GM19193 (cell line): ENCODE results near the gene USP46.

Source experiments
- POLR2A ChIP-seq: IDR thresholded peaks from 4 replicates; pipeline ENCODE4 v1.6.1; 2011; ENCODE audit not compliant: insufficient read depth, insufficient read length; ENCODE audit errors: extremely low read depth

USP46 gene

DNA sequence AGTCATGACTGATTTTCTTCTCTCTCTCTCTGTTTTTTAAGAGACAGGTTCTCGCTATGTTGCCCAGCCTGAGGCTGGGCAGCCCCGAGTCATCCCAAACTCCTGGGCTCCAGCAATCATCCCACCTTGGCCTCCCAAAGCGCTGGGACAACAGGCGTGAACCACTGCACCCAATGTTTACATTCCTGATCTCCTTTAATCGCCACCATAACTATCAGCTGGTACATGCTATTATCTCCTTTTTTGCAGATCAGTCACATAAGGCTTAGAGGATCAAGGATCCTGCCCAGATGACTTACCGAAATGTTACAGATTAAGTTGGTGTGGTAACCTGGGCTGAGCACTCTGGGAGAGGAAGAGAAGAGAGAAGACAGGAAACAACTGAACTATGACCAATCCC is 1.5 kb upstream of the USP46 start:
- no peak for TF ChIP-seq POLR2A

DNA sequence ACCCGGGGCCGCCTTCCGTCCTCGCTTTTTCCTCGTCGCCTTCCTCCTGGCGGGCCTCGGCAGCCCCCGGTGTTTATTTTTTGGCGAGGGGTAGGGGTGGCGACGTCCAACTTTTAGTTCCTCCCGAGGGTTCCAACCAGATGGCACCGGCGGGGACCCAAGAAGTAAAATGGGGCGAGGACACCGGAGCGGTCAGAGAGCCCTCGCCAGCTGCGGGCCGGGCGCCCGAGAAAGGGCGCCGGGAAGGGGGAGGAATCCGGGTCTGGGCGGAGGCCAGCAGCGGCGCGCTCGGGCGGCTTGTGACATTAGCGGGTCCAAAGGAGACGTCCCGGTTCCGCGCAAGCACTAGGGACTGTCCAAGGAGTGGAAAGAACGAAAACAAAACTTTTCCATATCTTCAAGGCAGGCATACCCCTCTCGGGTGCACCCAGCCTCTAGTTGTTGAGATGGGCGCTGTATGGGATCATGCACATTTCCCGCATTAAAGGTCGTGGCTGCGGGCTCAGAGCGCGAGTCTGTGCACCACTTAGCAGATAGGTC is 691 bp upstream of the USP46 start:
- no peak for TF ChIP-seq POLR2A

DNA sequence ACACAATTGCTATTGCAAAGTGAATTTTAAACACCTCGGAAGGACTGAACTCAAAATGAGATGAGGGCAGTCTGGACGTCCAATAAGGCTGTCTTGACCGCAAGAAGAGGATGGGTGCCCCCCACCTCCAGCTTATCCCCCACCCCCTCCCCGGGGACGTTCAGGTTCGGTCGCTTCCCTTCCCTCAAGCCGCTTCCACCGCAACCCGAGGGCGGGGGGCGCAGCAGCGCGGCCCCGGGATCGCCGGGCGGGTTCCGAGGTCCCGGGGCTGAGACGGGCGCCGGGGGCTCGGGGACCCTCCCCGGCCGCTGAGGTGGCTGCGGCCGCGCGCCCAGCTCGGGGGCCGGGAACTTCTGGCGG is 480 bp downstream of the USP46 start:
- no peak for TF ChIP-seq POLR2A

DNA sequence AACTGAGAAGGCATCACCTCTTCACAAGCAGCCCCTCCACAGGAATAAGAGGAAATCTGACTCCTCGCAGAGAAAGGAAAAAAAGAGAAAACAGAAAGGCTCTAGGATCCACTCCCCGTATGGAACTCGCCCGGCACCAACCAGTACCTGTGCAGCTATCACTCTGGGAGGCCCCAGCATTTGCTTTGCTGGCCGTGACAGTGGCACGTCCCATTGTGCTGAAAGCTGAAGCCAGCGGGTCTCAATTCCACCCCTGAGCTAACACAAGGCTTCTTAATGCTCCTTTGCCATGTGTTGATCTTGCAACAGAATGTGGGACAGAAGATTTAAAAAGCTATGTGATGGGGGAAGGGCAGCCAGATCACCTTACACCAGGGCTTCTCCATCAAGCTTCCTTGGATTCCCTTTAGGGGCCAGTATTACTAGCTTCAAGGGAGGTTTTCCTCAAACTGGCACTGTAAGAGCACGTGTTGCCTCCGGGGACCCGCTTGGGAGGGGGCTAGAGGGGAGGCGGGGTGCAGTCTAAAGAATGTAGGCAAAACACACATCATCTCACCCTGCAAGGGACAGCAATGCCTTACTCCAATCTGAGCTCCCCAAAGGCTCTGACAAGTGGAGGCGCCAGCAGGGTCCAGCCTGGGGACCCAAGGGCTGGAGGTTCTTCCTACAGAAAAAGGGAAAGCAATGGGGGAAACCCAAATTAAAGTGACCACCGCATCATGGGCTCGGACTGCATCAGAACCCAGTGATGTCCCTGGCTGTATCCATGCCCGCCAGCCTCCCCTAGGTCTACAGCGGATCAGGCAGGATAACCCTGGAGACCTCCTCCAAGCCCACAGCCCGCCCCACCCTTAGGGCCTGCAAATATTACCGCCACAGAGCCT is 1.2 kb downstream of the USP46 start:
- no peak for TF ChIP-seq POLR2A

DNA sequence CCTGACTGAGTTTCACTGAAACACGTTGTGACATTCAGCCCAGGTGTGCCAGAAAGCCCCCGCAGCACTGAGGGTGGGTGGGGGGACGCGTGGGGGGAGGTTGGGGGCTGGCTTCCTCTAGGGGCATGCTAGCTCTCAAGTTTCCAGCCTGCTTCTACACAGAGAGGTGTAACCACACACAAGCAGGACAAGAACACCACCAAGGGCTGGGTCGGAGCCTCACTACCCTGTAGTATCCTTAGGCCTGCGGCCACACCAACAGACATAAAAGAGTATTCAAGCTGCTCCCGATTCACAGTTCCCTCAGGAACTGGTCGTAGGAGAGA is 1.8 kb downstream of the USP46 start:
- no peak for TF ChIP-seq POLR2A

DNA sequence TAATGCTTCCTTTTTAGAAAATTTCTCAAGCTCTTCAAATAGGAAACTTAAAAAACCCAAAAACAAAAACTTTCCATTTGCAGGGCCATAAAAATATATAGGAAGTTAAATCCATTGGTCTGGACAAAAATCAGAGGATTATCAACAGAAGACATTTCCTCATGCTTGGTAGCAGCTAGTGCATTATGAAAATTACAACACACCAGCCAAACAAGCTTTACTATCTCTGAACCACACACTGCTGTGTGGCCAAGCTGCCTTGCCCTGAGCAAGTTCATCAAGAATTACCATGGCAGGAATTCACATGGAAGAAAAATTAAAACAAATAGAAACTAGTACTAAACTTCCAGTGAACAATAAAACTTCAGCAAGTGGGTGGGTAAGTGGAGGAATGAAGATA is 3.6 kb downstream of the USP46 start:
- TF ChIP-seq POLR2A = no peak

DNA sequence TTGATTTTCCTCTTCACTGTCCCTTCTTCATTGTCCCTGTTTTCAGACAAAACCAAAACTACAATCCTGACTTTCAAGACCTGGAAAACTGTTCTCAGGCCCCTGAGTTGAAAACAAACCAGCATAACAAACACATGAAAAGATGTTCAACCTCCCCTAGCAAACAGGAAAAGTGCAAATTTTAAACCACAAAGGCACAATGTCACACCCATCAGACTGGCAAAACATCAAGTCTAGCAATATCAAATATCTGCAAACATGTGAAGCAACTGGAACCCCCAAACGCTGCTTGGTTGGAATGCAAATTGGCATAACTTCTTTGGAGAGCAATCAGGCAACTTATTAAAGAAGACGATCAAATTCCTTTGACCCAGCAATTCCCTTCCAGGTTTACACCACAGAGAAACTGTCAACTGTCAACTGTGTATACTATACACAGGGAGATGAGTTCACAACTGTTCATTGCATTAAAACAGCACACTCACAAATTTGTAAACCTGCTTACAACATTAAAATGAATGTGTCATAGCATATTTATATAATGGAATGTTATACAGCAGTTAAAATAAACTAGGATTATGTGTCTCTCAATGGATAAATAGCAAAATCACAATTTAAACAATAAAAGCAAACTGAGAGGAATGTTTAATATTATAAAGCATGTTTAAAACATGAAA is 7.0 kb downstream of the USP46 start:
- TF ChIP-seq POLR2A = no peak

DNA sequence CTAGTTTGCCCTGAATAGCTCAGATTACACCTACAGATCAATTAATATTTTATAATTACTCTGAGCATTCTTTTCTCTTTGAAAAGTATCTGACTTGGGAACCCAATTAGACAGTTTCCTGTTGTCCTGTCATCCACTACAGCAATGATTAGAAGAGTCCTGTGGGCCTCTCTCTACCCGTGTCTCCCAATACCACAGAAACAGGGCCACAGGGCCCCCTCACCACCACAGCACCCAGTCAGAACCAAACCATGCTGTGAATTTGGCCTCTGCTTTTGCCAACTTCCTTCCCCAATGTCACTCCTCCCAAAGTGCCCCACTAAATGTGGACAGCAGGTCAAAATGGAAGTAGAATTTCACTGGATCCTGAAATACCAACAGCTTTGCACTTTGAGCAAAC is 10.3 kb downstream of the USP46 start:
- no peak for TF ChIP-seq POLR2A

DNA sequence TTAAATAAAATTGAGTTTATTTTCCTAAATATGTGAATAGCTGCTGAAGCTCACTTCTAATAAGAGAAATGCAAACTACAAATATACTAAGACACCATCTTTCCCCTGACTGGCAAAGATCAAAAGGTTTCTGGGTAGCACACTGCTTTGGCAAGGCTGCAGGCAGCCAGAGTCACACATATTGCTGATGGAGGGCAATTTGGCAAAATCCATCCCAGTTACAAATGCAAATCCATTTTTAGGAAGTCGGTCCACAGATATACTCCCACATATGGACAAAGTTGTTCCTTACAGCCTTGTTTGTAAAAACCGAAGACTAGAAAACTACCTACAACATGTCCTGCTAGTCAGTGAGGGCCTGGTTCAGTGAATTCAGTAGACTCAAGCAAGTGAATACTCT is 12.4 kb downstream of the USP46 start:
- no peak for TF ChIP-seq POLR2A

DNA sequence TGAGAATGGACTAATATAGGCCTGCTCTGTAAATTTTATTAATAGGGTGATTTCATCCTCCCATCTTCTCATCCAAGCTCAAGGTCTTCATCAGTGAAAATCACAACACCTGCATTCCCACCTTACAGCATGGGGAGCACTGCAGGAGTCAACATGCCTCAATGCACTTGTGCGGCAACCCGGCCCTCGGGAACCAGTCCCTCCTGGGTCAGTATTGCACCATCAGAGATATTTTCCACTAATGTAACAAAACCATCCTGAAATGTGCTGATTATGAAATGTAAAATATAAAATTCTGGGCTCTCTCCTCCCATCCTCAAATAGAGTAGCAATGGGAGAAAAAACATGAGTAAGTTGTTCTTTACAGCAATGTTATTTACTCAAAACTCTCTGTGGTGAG is 13.0 kb downstream of the USP46 start:
- no peak for TF ChIP-seq POLR2A

DNA sequence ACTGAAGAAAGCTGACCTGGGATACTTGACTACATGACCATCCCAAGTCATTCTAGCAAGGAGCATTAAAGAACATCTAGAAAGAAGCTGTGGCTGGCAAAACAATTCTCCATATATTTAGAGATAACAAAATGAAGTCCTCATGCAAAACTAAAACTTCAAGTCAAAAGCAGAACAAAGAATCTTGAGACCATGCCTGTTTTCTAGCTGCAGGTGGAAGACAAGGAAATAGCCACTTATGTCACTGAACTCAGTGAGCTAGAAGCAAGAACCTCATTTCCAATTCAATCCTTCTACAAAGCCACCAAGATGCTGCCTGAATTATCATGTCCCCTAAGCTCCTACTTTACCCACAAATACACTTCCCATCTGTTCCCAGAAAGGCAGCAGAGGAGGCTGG is 13.8 kb downstream of the USP46 start:
- TF ChIP-seq POLR2A = no peak

DNA sequence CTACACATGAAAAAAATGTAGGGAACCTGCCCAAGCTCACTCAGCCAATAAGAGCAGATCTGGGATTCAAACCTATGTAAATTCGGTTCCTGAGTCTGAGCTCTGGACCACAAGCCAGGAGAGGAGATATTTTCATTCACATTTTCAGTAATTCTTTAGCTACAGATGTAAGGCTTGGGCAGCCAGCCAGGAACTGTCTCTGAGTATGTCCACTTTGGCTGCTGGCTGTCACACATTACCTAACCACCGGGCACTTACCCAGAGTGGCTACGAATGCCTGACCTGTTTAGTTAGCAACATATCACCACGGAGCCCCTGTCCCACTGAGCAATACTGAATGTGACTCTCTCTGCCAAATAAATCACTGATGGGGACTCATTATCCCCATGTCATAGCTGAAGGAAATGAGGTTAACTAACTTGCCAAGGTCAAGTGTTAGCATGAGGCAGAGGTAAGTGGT is 15.3 kb downstream of the USP46 start:
- no peak for TF ChIP-seq POLR2A

DNA sequence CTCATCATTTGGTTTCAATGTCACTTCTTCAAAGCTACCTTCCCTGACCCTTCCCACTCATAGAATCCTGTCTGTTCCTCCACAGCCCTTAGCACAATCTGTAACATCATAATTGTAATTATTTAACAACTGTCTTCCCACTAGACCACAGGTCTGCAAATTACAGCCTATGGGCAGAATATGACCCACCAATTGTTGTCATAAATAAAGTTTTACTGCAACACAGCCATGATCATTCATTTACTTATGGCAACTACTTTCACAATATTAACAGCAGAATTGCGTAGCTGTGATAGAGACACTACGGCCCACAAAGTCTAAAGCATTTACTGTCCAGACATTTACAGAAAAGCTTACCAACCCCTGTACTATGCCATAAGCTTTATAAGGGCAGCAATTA is 15.9 kb downstream of the USP46 start:
- TF ChIP-seq POLR2A = no peak

DNA sequence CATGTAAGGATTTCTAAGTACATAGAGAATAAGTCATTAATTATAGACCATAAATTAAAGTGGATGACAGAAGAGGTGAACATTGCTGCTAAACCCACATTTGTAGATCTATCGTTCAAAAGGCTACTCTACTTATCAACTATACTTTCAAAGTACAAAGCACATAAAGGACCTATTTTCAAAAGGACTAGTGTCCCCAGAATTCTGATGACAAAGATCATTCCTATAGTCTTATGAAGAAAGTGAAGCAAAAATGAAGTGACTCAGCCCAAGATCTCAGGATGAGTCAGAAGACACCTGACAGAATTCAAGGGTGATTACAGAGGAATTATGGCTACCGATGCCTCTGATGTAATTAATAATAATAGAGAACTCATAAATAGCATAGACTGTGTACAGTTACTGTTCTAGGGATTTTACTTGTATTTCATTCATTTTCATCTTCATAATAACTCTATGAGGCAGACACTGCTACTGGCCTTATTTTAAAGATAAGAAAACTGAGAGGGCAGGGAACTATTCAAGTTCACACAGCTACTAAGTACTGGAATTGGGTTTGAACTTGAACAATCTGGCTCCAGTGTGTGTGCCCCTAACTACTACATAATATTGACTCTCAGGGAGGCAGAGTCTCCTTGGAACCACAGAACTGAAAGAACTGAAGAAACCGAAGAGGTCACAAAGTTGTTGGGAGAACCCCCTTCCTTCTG is 17.1 kb downstream of the USP46 start:
- TF ChIP-seq POLR2A = no peak

DNA sequence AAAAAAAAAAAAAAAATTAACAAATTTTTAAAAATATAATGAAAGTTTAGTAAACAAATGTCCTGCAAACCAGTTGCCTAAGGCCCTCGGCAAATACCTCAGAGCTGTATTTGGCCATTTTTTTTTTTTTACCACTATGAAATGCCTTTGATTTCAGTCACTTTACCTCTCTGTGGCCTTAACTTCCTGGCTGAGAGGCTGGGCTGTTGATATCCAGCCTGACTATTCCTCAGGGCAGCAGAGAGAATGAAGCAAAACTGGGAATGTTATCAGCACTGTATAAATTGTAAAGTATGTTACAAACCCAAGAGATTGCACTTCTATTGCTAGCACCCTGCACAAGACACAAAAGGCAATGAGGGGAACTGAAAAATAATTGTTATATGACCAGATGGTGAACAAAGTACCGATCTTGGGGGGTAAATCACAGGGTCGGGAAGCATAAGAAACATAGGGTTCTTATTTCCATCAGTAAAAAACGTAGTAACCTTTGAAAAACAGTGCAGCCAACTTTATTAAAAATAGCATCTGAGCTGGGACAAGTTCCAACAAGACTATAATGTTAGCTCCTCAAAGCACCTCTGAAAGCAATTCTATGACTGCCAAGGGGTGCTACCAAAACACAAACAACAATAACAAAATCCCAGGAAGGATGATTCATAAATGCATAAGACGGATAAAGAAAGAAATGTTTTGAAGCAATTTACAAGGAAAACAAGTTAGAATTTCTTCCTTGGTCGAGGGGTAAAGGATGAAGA is 18.1 kb downstream of the USP46 start:
- TF ChIP-seq POLR2A = no peak

DNA sequence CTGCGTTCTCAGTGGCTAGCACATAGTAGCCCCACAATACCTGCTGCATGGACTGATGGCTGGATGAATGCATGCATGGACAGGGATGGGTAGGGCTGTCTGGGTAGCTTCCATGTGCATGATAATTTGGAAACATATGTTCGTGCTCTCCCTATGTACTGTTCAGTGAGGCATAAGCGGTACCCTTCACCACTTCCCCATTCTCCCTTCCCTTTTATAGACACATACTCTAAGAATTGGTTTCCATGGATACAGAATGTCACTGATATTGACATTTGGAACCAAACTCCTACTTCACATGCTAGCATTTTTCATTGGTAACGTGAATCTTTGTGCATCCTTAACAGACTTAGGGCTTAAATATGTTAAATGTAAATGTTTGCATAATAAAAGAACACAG is 20.4 kb downstream of the USP46 start:
- no peak for TF ChIP-seq POLR2A

DNA sequence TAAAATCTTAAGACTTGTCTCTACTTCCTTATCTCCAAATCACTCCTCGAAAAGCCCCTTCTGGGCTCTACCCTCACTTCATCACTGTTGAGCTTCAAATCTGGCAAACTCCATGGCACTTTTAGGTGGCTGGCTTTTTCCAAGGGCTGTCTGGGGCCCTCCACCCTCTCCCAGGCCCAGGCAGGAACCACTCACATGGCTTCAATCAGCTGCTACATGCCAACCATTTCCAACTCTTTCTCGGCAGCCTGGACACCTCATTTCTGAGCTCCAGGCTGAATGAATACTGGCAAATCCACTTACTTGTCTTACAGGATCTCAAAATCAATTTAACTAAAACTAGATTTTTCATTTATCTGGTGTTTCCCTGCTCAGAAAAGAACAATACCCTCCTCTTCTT is 22.0 kb downstream of the USP46 start:
- TF ChIP-seq POLR2A = no peak
